HG03378 (cell line): ENCODE results near the gene ZNF485.
"Not testable (repeated sequence)": the region's sequence is repeated elsewhere in the genome, so short reads cannot be mapped to it uniquely, and the experiment has no call there.

Source experiments
- ATAC-seq: cut with Tn5 transposase; IDR thresholded peaks from one replicate; pipeline ENCODE4 v1.9.1; 2021; ENCODE audit warnings: mild to moderate bottlenecking, moderate library complexity; ENCODE audit not compliant: unreplicated experiment

ZNF485 gene

GRCh38 chr10:43606323-43607198 lies at the start of gene ZNF485:
Gene ZNF485 (plus strand): TSS chr10:43606438. CDS start chr10:43607051, 613 bp downstream.
- ATAC-seq, result peak; percentile 96

DNA sequence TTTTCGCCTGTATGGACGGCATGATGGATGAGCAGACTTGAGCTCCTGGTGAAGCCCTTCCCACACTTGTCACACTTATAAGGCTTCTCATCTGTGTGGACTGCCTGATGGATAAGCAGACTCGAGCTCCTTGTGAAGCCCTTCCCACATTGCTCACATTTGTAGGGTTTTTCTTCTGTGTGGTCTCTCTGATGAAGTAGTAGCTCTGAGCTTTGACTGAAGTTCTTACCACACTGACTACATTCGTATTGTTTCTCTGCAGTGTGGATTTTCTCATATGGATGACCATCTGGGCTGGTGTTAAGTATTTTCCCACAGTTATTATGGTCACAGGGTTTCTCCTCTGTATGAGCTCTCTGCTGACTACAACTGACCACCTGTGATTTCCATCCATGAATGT lies 49.0 kb upstream of the ZNF485 start:
- no peak for ATAC-seq

- ATAC-seq, result no peak
Measured at GRCh38 chr10:43569681-43570080, 36.6 kb upstream of the ZNF485 start.

DNA sequence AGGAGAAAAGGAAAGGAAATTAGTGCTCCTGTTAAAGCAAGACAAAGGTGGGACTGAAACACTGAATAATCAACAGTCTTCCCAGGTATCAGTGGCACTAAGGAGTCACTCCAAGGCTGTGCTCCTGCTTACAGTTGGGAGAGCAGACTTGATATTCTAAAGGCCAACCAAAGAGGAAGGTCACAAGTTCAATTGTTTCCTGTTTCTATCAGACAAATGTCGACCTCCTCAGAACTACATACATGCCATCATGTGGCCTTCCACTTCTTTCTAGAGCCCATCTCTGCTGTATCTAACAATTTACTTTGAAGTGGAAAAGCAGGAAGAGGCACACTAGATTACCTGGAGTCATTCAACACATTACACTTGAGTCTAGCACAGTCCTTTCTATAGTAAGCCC lies 35.3 kb upstream of the ZNF485 start:
- ATAC-seq, result no peak

DNA sequence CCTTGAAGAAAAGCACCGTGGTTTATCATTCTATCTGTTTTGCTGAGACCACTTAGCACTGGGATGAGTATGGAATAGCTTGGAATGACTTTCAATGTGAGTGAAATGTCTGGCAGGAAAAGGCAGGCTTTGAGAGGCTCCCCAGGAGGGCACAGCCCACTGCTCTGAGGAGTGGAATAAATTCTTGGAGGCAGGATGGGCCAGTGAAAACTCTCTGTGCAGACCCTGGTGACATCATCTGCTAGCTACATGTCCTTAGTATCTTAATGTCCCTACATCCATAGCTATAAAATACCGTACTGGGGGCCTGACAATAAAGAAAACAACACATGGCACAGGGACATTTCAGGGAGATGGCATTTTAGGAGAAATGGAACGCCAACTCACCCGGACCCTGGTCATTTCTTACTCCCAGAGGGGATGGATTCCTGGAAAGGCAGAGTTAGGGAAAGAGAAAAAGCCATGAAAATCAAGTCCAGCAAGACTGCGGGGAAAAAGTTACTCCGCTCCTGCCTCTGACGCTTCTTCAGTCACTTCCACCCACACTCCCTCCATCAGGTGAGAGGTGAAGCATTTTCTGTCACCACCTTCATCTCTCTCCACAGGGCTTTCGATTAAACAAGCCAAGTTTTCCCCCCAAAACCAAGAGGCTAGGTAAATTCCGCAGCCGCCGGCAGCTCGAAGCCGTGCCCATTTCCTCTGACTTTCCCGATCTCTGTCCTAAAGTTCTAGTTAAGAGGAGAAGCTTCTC lies 32.8 kb upstream of the ZNF485 start:
- no peak for ATAC-seq

DNA sequence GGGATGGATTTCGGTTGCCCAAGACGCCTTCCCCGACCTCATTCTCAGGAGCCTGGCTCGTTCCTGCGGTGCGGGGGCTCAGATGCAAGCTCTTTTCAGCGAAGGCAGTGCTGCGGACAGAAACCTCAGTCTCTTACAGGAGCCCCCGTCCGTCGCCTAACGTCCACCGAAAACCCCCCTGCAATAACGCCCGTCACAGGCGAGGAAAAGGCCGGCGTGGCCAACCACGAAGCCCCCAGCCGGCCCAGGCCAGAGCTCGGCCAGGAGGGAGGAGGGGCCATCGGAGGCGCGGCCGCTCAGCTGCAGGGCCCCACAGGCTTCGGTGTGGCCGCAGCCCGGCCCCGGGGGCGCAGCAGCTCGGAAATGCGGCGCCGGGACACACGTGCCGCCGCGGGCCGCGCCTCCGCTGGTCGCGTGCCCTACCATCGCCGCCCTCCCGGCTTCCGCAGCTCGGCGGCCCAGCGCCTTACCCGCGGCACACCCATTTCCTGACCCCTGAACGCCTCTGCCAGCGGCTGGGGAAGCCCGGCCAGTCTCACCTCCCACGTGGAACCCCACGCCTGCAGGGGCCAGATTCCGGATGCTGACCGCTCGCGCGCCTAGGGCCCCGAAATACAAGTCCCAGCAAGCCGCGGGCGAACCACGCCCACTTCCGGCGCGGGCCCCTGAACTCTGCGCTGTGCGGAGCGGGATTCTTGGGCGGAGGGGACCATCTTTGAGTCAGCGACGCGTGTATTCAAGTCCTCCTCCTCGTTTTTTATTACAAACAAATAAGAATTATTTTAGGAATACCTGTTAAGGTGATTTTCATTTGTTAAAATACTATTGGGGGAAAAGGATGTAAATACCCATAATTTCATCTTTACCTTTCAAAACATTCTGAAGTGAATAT lies 32.0 kb upstream of the ZNF485 start, which contains the start of gene ZNF239:
Gene ZNF239 (minus strand): TSS at position 616 of the 892 bp plus-strand sequence. CDS start 16,537 bp downstream, outside the sequence.
- peak; percentile 92 for ATAC-seq

DNA sequence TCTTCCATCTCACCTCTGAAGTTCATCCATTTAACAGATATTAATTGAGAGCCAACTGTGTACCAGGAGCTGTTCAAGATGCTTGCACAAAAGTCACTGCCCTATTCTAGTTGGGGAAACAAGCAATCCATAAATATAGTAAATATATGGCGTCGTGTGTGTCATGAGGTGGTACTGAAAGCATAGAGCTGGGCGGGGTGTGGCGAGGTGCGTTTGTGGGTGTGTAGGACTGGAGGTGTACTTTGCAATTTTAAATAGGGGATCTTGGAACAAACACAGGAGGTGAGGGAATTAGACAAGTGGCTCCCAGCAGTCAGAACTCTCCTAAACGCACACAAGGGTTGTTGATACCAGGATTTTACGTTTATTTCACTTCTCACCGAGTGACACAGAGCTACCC lies 31.3 kb upstream of the ZNF485 start:
- ATAC-seq, result no peak

GRCh38 chr10:43576062-43576461 lies 30.2 kb upstream of the ZNF485 start:
- no peak for ATAC-seq

- ATAC-seq, result no peak
Measured at GRCh38 chr10:43576580-43576979, 29.7 kb upstream of the ZNF485 start.

GRCh38 chr10:43584051-43584450 lies 22.2 kb upstream of the ZNF485 start:
- ATAC-seq, result no peak

- ATAC-seq, result no peak
Measured at GRCh38 chr10:43585046-43585445, 21.2 kb upstream of the ZNF485 start.

GRCh38 chr10:43585981-43586729 lies 20.1 kb upstream of the ZNF485 start:
- no peak for ATAC-seq

- ATAC-seq, result not testable (repeated sequence)
Measured at GRCh38 chr10:43586730-43587115, 19.5 kb upstream of the ZNF485 start.

GRCh38 chr10:43591303-43591904 lies 14.8 kb upstream of the ZNF485 start:
- ATAC-seq, result no peak

DNA sequence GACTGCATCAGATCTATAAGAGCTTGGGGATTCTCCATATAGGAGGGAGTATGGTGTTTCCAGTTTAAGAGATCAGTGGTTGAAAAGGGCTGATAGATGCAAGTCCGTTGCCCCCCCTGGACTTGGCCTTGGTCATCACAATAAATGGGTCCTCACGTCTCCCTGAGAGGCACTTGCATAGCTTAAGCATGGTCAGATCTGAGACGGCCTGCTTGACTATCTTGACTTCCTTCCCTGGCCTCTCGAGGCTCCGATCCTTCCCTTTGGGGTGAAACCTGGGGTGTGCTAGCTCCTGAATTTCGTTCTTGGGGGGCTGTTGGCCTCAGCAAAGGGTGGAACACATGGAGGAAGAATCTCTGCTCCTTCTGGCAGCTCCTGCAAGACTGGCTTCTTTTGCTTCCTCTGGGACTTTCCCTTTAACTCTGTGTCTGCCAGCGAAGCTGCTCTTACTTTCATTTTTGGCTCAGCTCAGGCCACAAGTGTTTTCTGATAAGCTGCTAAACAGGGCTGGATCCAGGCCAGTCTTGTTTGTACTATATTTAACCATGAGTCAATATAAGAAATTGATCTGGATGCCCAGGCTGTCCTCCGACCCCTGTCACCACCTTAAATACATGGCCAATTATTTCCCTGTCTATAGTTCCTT lies 11.2 kb upstream of the ZNF485 start:
- peak; percentile 95 for ATAC-seq

DNA sequence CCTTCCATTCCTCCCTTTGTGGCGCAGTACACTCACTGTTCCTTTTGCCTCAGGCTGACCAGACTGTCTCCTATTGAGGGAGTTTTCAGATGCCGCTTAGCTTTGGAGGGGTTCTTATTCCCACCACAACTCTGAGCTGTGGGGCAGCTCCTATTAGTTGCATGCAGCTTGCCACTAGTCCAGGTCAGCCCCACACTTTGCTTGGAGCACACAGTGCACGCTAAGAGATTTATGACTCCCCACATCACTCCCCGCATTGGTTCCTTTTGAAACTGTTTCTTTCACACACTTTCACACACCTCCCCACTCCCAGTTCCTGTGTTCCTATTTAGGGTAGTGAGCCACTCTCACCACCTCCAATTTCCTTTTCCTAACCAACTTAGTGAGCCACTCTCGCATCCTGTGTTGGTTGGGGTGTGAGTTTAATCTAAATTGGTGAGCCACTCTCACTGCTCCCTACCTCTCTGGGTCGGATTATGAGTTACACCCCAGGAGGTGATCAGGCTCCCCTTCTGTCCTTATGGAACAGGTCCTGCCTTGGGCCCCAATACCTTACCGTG lies 10.4 kb upstream of the ZNF485 start:
- ATAC-seq, result peak; percentile 55

DNA sequence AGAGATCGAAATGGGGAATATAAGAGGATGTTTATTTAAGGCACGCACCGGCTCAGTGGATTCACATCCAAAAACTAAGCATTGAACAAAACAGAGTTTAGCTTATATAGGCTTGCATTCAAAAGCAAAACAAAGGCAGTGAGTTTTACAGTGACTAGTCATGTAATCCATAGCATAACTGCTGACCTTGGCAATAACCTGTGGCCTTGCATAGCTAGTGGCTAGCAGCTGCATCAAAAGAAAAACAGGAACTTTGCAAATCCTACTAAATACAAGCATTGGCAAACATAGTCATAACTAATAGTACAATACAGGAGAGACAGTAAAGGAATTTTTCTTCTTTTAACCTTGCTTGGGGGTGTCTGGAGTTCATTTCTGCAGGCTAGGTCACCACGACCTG lies 9.7 kb upstream of the ZNF485 start:
- ATAC-seq, result no peak

DNA sequence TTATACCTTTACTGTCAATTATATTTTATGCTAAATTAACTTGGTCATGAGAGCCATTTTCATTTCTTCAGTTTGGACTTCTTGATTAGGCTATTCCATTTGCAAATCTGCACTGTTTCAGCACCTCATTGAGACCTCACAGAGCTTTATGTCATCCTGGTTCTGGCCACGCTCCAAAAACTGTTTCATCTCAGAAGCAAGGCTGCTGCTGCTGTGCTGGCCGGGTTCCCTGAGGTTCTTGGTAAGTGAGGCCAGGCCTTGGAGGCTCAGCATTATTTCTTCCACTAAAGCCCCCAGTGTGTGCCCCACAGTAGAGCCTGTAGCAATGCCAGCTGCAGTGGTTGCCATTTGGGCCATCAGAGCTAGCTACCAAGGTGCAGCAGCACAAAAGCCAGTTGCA lies 7.8 kb upstream of the ZNF485 start:
- no peak for ATAC-seq

DNA sequence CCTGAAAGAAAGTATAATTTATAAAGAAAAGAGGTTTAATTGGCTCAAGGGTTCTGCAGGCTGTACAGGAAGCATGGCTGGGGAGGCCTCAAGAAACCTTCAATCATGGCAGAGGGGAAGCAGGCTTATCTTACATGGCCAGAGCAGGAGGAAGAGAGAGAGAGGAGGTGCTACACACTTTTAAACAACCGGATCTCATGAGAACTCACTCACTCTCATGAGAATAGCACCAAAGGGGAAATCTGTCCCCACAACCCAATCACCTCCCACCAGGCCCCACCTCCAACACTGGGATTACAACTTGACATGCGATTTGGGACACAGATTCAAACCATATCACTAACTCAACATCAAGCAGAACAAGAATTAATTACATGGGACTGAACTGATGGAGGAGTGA lies 6.9 kb upstream of the ZNF485 start:
- no peak for ATAC-seq
